ENCODE data around the gene ATP1B1. TPM values are rescaled to one million over a fixed set of nuclear protein-coding genes. Genes with fewer than 3 reads are reported as not detected.

The ATP1B1 gene
- total and polyA plus RNA-seq, 2 of the 8 experiments (the other 6 are each of a cell fraction or from before 2014, with no cell fraction given): 16.3 to 76.5 TPM

GRCh38 chr1:169086603-169087455 is 19.7 kb upstream of the ATP1B1 start (continued):
- TF ChIP-seq CHD7 (IDR thresholded peaks at IDR 0.05; ENCODE audit: insufficient replicate concordance, low read length) (no peak), BCL11A (IDR thresholded peaks at IDR 0.05; ENCODE audit: low read depth in 2 of 2, low read length in 2 of 2) (no peak), RNF2 (IDR thresholded peaks at IDR 0.05; ENCODE audit: borderline replicate concordance, low read depth, low read length, missing control alignments, poor library complexity, severe bottlenecking) (no peak), CHD2 (IDR thresholded peaks at IDR 0.05; ENCODE audit: low read length) (no peak), NANOG (IDR thresholded peaks at IDR 0.05; ENCODE audit: insufficient read depth, low read depth, low read length, poor library complexity, severe bottlenecking) (no peak), CHD1 (IDR thresholded peaks at IDR 0.05; ENCODE audit: low read depth, low read length) (no peak), HDAC6 (IDR thresholded peaks at IDR 0.05; ENCODE audit: low read depth, low read length) (no peak), SIN3A (conservative IDR thresholded peaks at IDR 0.05 in 1 of 2, IDR thresholded peaks at IDR 0.05 in 1 of 2; ENCODE audit: low read depth in 1 of 2, low read length in 2 of 2) (no peak), TCF12 (IDR thresholded peaks at IDR 0.05; ENCODE audit: low read depth, low read length) (no peak)

Data from H1 (cell line).